Stimulated activated CD4-positive, alpha-beta T cell treated with anti-CD3 and anti-CD28 coated beads, TNF-alpha, amount 100 ng/mL, for 1 hour (primary cell): ENCODE results near the gene ROR1.
"Not testable (repeated sequence)": the region's sequence is repeated elsewhere in the genome, so short reads cannot be mapped to it uniquely, and the experiment has no call there.

Experiments
- DNase-seq, 3 donors: peaks; one replicate each; pipeline ENCODE4 v3.0.0-alpha.2; 2020; ENCODE audit warnings: low read depth in 3 of 3, low spot score in 1 of 3

ROR1 gene

GRCh38 chr1:63792152-63792551 lies 18.3 kb downstream of the ROR1 start:
- no peak for DNase-seq

- no peak for DNase-seq
These were observed 20.0 kb downstream of the ROR1 start for GRCh38 chr1:63793741-63794240.

DNA sequence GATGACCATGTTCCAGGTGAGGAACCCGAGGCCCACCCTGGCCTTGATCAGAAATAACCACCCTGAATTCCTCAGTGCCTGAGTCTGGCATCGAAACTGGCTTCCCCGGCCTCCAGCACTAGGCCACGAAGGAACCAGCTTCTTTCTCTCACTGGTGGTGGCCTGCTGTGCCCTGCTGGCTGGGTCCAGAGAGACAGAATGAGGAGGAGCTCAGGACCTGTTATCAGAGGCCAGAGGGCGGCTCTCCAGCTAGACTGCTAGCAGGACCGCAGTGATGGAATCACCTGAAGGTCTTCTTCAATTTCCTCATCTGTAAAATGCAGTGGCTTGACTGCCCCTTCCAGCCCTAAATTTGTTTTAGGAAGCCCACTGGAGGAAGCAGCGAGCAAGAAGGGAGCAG lies 20.5 kb downstream of the ROR1 start:
- DNase-seq: no peak

DNA sequence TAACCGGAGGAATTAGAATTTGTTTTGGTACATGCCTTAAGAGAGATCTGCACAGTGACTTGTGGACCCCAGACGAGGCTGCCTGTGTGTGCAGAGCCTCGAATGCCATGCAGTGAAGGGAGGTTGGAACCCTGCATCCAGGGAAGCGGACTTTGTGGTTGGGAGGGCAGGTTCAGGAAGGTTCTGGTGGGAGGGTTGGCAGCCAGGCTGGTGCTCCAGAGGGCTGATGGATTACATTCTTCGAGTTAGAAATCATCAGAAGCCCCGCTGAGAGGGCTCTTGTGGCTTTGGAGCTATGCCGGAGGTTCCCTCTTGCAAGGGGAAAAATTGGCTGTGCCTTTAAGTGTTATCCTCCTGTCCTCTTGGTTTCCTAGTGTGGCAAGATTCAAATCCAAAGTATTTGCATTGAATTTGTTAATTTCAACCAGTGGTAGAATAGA lies 21.1 kb downstream of the ROR1 start:
- no peak for DNase-seq

DNA sequence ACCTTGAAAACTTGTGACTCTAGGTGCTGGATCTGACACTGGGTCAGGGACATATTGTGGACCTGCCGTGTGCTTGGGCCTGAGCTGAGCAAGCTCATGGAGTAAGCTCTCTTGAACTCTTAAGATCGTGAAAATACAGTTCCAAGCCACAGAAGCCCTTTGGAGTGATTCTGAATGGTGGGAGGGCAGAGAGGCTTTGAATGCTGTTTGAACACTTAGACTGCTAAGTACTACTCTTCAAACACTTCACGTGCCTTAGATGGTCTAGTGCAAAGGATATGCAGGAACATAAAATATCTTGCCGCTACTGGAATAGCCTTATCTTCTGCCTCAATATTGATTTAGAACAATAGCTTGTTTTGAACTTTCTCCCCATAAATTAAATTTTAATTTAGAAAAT lies 21.6 kb downstream of the ROR1 start:
- no peak for DNase-seq

- no peak for DNase-seq
These were observed 23.4 kb downstream of the ROR1 start for GRCh38 chr1:63797056-63797726.

- no peak for DNase-seq
These were observed 24.5 kb downstream of the ROR1 start for GRCh38 chr1:63798284-63798683.

- no peak for DNase-seq
These were observed 25.5 kb downstream of the ROR1 start for GRCh38 chr1:63799307-63799706.

DNA sequence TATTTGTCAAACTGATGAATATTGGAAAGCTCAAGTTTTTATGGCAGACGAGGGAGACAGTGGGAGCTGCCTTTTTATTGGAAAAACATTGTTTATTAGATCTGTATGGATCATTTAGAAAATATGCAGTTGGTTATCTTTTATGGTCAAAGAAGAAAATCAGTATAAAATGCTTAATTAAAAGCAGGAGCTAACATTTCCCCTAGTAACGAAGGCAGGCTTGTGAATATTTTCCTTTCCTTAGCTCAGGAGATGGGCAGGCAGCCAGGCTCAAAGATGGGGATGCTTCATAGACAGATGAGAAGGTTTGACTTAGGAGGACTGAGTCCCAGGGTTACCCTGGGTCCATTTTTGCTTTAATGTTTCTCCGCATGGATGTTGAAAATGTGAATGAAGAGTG lies 26.0 kb downstream of the ROR1 start:
- no peak for DNase-seq

DNA sequence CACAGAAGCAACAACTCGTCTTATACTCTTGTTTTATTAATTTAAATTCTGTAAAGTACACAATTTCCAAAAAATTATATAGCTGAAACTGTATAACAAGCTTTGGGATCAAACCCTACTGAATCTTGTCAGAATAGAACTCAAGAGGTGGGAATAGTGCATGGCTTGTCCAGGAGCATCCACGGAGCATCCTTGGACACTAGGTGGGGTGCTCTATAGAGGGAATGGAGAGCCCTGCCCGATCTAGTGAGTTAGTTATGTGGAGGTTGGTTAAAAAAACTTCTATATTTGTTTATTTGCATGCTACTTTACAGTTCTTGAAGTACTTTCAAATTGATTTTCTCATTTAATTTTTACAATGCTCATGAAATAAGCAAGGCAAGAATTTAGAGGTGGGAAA lies 28.3 kb downstream of the ROR1 start:
- DNase-seq: no peak

GRCh38 chr1:63804829-63805484 lies 31.1 kb downstream of the ROR1 start:
- no peak for DNase-seq

GRCh38 chr1:63807046-63807445 lies 33.2 kb downstream of the ROR1 start:
- DNase-seq: no peak

GRCh38 chr1:63810936-63811469 lies 37.2 kb downstream of the ROR1 start:
- DNase-seq: no peak

DNA sequence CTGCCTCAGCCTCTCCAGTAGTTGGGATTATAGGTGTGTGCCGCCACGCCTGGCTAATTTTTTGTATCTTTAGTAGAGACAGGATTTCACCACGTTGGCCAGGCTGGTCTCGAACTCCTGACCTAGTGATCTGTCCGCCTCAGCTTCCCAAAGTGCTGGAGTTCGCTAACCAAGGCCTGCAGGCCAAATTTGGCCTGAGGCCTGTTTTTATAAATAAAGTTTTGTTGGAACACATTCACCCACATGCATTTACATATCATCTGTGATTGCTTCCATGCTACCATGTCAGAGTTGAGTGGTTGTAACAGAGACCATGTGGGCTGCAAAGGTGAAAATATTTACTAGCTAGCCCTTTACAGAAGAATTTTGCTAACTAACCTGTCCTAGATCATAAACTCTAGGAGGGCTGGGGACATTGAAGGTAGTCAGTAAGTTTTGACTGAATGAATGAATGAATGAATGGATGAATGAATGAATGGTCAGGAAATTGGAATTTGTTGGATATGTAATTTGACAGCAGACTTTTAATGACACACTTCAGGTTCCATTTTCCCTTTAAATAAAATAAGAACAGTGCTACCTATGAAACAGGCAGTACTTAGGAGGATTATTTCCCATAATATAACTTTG lies 38.4 kb downstream of the ROR1 start:
- DNase-seq: no peak

DNA sequence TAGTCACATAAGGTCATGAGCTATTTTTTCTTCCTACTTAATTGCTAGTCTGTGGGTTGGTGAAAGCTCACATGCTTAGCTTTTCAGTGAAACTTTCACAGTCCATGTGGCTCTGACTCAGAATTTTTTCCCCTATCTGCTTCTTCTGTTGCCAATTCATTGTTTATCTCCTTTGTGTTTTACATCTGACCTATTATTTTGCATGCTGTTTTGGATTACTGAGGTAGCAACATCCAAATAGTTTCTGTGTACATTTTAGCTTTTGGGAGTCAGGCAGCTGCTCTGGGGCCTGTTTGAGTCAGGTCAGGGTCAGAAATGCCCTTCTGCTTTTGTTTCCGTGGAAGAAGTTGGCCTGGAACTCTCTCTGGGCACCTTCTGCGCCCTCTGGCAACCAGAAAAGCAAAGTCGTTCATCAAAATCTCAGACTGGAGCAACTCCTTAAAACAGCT lies 40.0 kb downstream of the ROR1 start:
- DNase-seq: no peak

- DNase-seq: not testable (repeated sequence)
These were observed 42.5 kb downstream of the ROR1 start for GRCh38 chr1:63816217-63816815.

DNA sequence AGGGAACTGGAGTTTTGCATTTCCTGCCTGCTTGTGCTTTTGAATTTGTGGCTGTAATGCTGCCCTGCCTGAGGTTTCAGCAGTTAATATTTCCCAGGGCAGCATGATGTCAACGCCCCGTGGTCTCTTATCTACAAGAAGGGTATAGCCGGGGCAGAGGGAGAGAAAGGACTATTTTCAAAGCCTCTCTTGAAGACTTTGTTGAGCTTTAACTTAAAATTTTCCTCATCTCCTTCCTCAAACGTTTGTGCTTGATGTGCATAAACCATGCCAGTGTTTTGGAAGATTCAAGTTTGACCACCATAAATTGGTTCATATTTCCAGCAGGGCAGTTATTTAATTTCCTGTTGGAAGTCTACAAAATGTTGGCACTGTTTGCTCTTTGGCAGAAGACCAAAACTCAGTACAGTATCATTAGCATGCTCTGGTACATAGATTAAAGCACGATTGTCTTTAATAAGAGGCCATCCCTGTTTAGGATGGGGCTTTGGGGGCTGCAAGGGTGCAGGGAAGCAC lies 43.4 kb downstream of the ROR1 start:
- no peak for DNase-seq

DNA sequence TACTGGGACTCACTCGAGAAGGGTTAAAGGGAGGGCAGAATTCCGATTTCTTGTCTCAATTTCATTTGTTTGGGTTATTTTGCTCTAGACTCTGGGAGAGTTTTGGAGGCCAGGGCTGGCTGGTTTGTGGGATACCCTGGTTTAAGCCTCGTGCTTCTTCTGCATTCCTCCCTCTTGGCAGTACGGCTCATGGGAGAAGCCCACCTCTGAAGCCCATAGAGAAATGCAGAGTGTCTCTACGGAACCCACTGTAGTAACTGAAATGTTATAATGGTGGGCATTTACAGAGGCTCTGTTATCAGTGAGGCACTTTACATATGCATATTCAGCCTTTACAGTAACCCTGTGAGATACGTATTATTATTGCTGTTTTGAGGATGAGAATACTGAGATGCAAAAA lies 43.9 kb downstream of the ROR1 start:
- no peak for DNase-seq

GRCh38 chr1:63818567-63819325 lies 44.9 kb downstream of the ROR1 start:
- DNase-seq: no peak

DNA sequence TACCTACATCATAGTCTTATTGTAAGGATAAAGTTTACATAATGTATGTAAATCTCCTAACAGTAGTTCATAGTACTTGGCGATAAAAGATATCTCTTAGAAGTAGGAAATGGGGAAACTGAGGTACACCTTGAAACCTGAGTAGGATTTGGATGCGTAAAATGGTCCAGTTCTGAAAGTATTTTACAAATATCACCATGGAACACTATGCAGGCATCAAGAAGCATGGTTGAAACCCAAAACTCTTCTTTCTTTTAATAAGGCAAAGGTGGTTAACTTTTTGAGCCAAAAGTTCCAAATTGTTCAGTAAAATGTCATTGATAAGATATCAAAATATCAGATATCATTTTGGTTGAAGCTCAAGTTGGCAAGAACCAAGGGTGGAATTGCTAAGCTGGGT lies 46.0 kb downstream of the ROR1 start:
- no peak for DNase-seq
